ENCODE results near the gene RHOH.
"Not testable (repeated sequence)": the region's sequence is repeated elsewhere in the genome, so short reads cannot be mapped to it uniquely, and the experiment has no call there.

RHOH gene, protein sequence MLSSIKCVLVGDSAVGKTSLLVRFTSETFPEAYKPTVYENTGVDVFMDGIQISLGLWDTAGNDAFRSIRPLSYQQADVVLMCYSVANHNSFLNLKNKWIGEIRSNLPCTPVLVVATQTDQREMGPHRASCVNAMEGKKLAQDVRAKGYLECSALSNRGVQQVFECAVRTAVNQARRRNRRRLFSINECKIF

DNA sequence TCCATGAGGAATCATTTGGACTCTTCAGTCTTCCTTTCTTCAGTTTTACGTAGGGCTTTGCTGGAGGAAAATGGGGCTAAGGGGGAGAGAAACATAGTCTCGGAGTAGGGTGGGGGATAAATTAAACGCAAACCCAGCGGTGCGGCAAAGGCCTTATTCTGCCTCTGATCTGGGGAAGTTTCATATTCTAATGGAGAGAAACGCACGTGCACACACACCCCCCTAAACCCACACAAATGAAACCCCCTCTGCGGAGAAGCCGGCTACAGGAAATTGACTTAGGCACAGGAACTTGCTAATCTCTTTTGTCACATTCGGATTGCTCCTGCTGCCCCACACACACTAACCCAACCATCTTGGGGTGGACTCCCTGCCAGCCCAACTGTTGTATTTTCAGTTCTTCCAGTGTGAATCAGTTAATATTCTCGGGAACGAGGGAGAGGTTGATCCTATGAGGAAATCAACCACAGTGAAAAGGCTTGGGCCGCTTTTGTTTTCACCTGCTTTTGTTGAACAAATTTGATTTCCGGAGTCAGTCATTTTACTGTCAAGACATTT, at the start of gene RHOH:
TSS of gene RHOH (plus strand) at position 308 of the 558 bp plus-strand sequence. CDS start 46,356 bp downstream, outside the sequence.
- Histone ChIP-seq H3K4me3 (ENCODE audit: low read length) (no peak within 1 kb of the TSS), H3K9me3 (ENCODE audit: control insufficient read depth, low read length) (no peaks in the 10 kb centered on the region), H3K36me3 (ENCODE audit: control insufficient read depth, insufficient read depth, low read length) (no peaks in the 10 kb centered on the region), H3K27me3 (ENCODE audit: control insufficient read depth, insufficient read depth, low read length) (no peaks in the 10 kb centered on the region), H3K4me1 (ENCODE audit: control insufficient read depth, insufficient read depth, low read length) (peaks cover 30% of the 10 kb centered on the region), H3K9ac (ENCODE audit: low read length) (peak within 1 kb of the TSS; percentile 33)

DNA sequence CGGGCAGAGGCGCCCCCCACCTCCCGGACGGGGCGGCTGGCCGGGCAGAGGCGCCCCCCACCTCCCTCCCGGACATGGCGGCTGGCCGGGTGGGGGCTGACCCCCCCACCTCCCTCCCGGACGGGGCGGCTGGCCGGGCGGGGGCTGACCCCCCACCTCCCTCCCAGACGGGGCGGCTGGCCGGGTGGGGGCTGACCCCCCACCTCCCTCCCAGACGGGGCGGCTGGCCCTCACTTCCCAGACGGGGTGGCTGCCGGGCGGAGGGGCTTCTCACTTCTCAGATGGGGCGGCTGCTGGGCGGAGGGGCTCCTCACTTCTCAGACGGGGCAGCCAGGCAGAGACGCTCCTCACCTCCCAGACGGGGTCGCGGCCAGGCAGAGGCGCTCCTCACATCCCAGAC, 49.3 kb upstream of the RHOH start:
- not testable (repeated sequence) for H3K36me3 ChIP-seq (ENCODE audit: control insufficient read depth, insufficient read depth, low read length); H3K4me1 ChIP-seq (ENCODE audit: control insufficient read depth, insufficient read depth, low read length); H3K9ac ChIP-seq (ENCODE audit: low read length); H3K9me3 ChIP-seq (ENCODE audit: control insufficient read depth, low read length); H3K27me3 ChIP-seq (ENCODE audit: control insufficient read depth, insufficient read depth, low read length); H3K4me3 ChIP-seq (ENCODE audit: low read length)

DNA sequence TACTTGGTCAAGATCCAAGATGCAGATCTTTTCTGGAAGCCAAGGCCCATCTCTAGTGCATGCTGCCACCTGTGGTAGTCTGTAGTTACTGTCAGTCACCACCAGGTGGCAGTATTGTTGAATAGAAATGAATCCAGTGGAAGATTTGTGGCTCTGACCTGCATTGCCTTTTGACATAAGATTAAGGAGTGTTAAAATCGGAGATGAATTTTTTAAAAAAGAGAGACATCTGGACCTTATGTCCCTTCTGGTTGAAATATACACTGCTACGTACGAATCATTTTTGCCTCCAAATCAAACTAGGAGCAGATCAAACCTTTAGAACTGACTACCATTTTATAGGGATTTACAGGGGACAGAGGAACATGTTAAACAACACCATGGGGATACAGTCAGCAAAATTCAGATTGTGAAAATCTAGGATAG, 46.9 kb upstream of the RHOH start:
- Histone ChIP-seq H3K36me3 (ENCODE audit: control insufficient read depth, insufficient read depth, low read length) (no peaks in the 10 kb centered on the region), H3K27me3 (ENCODE audit: control insufficient read depth, insufficient read depth, low read length) (no peaks in the 10 kb centered on the region), H3K4me1 (ENCODE audit: control insufficient read depth, insufficient read depth, low read length) (no peaks in the 10 kb centered on the region), H3K4me3 (ENCODE audit: low read length) (no peak overlapping the region), H3K9ac (ENCODE audit: low read length) (no peak overlapping the region), H3K9me3 (ENCODE audit: control insufficient read depth, low read length) (no peaks in the 10 kb centered on the region)

DNA sequence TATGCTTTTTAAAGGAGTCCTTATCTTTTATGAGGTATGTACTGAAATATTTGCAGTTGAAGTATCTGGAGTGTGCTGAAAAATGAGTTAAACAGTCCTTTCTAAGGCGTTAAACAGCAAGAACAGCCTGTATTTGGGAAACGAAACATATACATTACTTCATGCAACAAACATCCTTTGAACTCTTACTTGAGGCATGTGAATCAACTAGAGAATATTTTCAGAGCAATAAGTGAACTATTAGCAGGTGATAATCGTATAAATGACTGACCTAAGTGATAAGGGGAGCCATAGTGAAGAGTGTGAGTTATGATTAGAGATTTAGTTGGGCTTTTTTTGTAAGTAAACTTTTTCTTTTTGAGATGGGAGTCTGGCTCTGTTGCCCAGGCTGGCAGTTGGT, 45.9 kb upstream of the RHOH start:
- no peaks in the 10 kb centered on the region for H3K27me3 ChIP-seq (ENCODE audit: control insufficient read depth, insufficient read depth, low read length)
- no peaks in the 10 kb centered on the region for H3K4me1 ChIP-seq (ENCODE audit: control insufficient read depth, insufficient read depth, low read length)
- H3K9me3 ChIP-seq (ENCODE audit: control insufficient read depth, low read length), result no peaks in the 10 kb centered on the region
- H3K4me3 ChIP-seq (ENCODE audit: low read length), result no peak overlapping the region
- H3K36me3 ChIP-seq (ENCODE audit: control insufficient read depth, insufficient read depth, low read length), result no peaks in the 10 kb centered on the region
- H3K9ac ChIP-seq (ENCODE audit: low read length), result no peak overlapping the region

DNA sequence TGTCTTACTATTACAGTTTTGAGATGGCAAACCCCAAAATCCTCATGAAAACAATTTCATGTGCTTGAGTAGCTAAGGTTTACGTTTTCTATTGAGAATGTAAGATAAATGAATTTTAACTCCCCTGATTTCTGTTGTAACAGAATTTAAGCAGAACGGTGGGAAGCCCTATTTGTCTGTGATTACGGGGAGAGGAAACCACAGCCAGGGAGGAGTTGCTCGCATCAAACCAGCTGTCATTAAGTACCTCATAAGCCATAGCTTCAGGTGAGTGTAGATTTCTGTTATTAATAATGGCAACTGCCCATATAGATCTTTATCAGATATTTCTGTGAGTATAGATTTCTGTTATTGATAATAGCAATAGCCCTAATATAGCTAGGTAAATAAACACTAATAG, 44.2 kb upstream of the RHOH start:
- Histone ChIP-seq H3K4me1 (ENCODE audit: control insufficient read depth, insufficient read depth, low read length) (no peaks in the 10 kb centered on the region), H3K36me3 (ENCODE audit: control insufficient read depth, insufficient read depth, low read length) (no peaks in the 10 kb centered on the region), H3K4me3 (ENCODE audit: low read length) (no peak overlapping the region), H3K9ac (ENCODE audit: low read length) (no peak overlapping the region), H3K9me3 (ENCODE audit: control insufficient read depth, low read length) (no peaks in the 10 kb centered on the region), H3K27me3 (ENCODE audit: control insufficient read depth, insufficient read depth, low read length) (no peaks in the 10 kb centered on the region)

DNA sequence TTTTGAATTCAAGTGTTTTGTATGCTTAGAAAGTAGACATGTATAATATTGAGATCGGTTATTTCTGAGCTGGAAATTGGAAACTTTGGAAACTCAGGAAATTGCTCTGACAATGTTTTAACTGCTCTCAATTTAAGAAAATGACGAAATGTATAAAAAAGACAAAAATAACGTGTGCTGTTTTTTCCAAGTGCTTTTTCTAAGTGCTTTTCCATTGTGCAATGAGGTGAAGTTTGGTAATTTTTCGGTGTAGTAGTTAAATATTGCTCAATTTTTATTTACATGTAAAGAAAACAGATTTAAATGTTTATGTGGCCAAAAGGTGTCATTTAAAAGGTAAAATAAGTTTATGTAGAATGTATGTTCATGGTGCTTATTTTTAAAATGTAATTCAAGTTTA, 39.4 kb upstream of the RHOH start:
- Histone ChIP-seq H3K9ac (ENCODE audit: low read length) (no peak overlapping the region), H3K4me1 (ENCODE audit: control insufficient read depth, insufficient read depth, low read length) (no peaks in the 10 kb centered on the region), H3K4me3 (ENCODE audit: low read length) (no peak overlapping the region), H3K9me3 (ENCODE audit: control insufficient read depth, low read length) (no peaks in the 10 kb centered on the region), H3K36me3 (ENCODE audit: control insufficient read depth, insufficient read depth, low read length) (no peaks in the 10 kb centered on the region), H3K27me3 (ENCODE audit: control insufficient read depth, insufficient read depth, low read length) (no peaks in the 10 kb centered on the region)

DNA sequence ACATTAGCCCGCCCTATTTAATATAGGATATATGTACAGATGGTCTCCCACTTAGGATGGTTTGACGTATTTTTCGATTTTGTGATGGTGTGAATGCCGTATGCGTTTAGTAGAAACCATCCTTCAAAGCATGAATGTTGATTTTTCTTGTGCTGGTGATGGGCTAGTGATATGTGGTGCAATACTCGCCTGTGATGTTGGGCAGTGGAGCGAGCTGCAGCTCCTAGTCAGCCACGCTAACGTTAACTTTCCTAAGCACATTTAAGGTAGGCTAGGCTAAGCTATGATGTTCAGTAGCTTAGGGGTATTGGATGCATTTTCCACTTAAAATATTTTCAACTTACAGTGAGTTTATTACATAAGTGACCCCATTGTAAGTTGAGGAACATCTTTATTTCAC, 36.6 kb upstream of the RHOH start:
- Histone ChIP-seq H3K4me3 (ENCODE audit: low read length) (no peak overlapping the region), H3K4me1 (ENCODE audit: control insufficient read depth, insufficient read depth, low read length) (no peaks in the 10 kb centered on the region), H3K27me3 (ENCODE audit: control insufficient read depth, insufficient read depth, low read length) (no peaks in the 10 kb centered on the region), H3K9ac (ENCODE audit: low read length) (no peak overlapping the region), H3K36me3 (ENCODE audit: control insufficient read depth, insufficient read depth, low read length) (no peaks in the 10 kb centered on the region), H3K9me3 (ENCODE audit: control insufficient read depth, low read length) (no peaks in the 10 kb centered on the region)

DNA sequence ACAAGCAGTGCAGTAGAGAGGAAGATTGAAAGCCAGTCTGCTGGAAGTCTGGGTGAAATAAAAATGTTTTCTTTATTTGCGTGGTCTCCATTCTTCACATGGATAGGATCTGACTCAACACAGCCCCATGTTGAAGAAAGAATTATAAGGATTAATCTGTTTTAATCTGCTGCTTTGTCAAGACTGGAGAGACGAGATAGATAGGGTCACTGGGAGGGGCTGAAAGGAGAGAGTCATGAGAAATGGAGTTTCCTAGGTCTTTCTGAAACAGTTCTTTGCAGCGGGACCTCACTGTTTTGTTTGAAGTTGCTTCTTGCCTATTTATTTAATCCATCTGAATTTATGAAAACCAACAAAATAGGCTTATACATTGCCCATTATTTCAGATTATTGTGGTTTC, 32.4 kb upstream of the RHOH start:
- Histone ChIP-seq H3K9me3 (ENCODE audit: control insufficient read depth, low read length) (no peaks in the 10 kb centered on the region), H3K36me3 (ENCODE audit: control insufficient read depth, insufficient read depth, low read length) (no peaks in the 10 kb centered on the region), H3K4me3 (ENCODE audit: low read length) (no peak overlapping the region), H3K4me1 (ENCODE audit: control insufficient read depth, insufficient read depth, low read length) (no peaks in the 10 kb centered on the region), H3K9ac (ENCODE audit: low read length) (no peak overlapping the region), H3K27me3 (ENCODE audit: control insufficient read depth, insufficient read depth, low read length) (no peaks in the 10 kb centered on the region)

DNA sequence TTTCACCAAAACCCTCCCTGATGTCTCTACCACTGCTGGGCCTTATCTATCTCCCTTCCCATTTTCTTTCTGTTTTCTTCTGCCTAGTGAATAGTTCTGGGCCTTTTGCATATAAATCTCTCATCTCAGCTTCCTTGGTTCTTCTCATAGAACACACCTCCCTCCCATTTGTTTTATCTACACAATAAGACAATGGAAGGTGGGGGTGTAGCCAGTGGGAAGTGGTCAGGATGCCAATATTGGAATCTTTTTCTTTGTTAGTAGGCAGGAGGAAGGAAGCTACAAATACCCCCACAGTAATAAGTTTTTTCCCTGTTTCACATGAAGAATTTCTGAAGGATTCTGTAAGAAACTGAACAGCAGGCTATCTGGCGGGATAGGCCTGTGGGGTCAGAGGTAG, 30.9 kb upstream of the RHOH start:
- Histone ChIP-seq H3K4me3 (ENCODE audit: low read length) (no peak overlapping the region), H3K9me3 (ENCODE audit: control insufficient read depth, low read length) (no peaks in the 10 kb centered on the region), H3K9ac (ENCODE audit: low read length) (no peak overlapping the region), H3K4me1 (ENCODE audit: control insufficient read depth, insufficient read depth, low read length) (no peaks in the 10 kb centered on the region), H3K36me3 (ENCODE audit: control insufficient read depth, insufficient read depth, low read length) (no peaks in the 10 kb centered on the region), H3K27me3 (ENCODE audit: control insufficient read depth, insufficient read depth, low read length) (no peaks in the 10 kb centered on the region)

DNA sequence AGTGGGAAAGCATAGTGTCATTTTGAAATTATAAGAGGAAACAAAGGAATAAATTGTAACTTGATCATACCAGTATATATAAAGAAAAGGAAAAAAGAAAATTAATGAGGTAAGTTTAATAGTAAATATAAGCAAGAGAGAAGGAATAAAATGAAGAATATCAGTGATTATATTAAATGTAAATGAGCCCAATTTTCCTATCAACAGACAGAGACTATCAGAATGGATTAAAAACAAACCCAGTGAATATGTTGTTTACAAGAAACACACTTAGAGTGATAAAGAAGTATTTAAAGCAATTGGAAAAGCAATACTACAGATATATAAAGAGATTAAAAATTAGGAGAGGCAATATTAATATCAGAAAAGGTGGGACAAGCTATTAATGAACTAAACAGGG, 28.8 kb upstream of the RHOH start:
- Histone ChIP-seq H3K9ac (ENCODE audit: low read length) (no peak overlapping the region), H3K36me3 (ENCODE audit: control insufficient read depth, insufficient read depth, low read length) (no peaks in the 10 kb centered on the region), H3K4me3 (ENCODE audit: low read length) (no peak overlapping the region), H3K9me3 (ENCODE audit: control insufficient read depth, low read length) (no peaks in the 10 kb centered on the region), H3K27me3 (ENCODE audit: control insufficient read depth, insufficient read depth, low read length) (no peaks in the 10 kb centered on the region), H3K4me1 (ENCODE audit: control insufficient read depth, insufficient read depth, low read length) (no peaks in the 10 kb centered on the region)

DNA sequence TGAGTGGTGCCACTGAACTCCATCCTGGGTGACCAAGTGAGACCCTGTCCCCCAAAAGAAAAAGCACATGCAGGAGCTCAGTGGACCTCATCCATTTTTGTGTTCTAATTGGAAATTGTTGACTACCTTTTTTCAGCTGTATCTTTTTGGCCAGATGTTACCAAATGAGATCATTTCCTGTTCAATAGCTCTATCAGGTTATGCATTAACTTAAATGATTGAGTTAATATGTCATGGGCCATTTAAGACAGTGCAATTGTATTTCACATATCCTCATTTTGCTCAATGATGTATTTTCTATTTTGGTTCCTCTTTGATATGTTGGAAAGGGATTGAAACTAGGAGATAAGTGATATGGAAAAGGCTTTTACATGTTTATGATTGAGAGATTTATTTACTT, 26.2 kb upstream of the RHOH start:
- no peaks in the 10 kb centered on the region for H3K36me3 ChIP-seq (ENCODE audit: control insufficient read depth, insufficient read depth, low read length)
- no peak overlapping the region for H3K4me3 ChIP-seq (ENCODE audit: low read length)
- no peaks in the 10 kb centered on the region for H3K9me3 ChIP-seq (ENCODE audit: control insufficient read depth, low read length)
- H3K9ac ChIP-seq (ENCODE audit: low read length), result no peak overlapping the region
- H3K27me3 ChIP-seq (ENCODE audit: control insufficient read depth, insufficient read depth, low read length), result no peaks in the 10 kb centered on the region
- H3K4me1 ChIP-seq (ENCODE audit: control insufficient read depth, insufficient read depth, low read length), result no peaks in the 10 kb centered on the region

DNA sequence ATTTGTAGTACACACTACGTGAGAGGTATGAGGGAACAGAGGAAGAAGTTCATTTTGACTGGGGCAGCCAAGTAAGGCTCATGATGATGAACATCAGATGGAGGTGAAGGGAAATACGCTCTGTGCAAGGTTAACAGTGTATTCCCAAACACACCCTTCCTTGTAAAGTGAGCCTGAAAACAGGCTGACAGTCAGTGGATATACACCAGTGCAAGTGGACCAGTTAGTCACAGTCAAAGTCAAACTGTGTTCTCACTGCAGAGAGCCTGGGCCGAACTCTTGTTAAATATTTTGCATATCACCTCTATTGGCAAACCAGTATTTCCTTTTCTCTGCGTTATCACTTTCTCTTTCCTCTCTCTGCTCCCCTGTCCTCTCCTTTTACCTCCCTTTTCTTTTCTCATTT, 23.4 kb upstream of the RHOH start:
- no peaks in the 10 kb centered on the region for H3K27me3 ChIP-seq (ENCODE audit: control insufficient read depth, insufficient read depth, low read length)
- H3K4me3 ChIP-seq (ENCODE audit: low read length), result no peak overlapping the region
- no peaks in the 10 kb centered on the region for H3K36me3 ChIP-seq (ENCODE audit: control insufficient read depth, insufficient read depth, low read length)
- no peaks in the 10 kb centered on the region for H3K9me3 ChIP-seq (ENCODE audit: control insufficient read depth, low read length)
- H3K9ac ChIP-seq (ENCODE audit: low read length), result no peak overlapping the region
- H3K4me1 ChIP-seq (ENCODE audit: control insufficient read depth, insufficient read depth, low read length), result no peaks in the 10 kb centered on the region

DNA sequence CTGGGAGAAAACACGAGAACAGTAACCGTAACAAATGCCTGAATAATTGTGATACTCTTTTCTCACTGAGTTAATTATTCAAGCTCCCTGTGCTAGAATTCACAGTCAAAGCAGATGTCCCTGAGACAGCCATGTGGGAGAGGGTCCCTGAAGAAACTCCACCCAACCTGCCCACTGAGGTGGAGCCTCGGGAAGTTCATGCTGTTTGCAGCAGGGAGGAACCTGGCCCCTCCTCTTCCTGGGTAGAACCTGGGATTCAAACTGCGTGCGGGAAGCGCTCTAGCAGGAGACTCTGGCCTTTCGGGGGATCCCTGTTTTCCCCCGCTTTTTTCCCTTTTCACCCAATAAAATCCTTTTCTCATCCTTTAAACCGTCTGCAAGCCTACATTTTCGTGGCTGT, 20.2 kb upstream of the RHOH start:
- Histone ChIP-seq H3K9ac (ENCODE audit: low read length) (no peak overlapping the region), H3K4me3 (ENCODE audit: low read length) (no peak overlapping the region), H3K4me1 (ENCODE audit: control insufficient read depth, insufficient read depth, low read length) (no peaks in the 10 kb centered on the region), H3K36me3 (ENCODE audit: control insufficient read depth, insufficient read depth, low read length) (no peaks in the 10 kb centered on the region), H3K9me3 (ENCODE audit: control insufficient read depth, low read length) (no peaks in the 10 kb centered on the region), H3K27me3 (ENCODE audit: control insufficient read depth, insufficient read depth, low read length) (no peaks in the 10 kb centered on the region)

All from mucosa of stomach (tissue), 1 donor.